Upper lobe of left lung (tissue), 4 donors: ENCODE data around the gene HP.

Experiments used
- CTCF ChIP-seq, 6 experiments: fragments of 450-650 bp in 4 of 6; fragments of 200-600 bp in 2 of 6; sonication (generic) in 2 of 6; IDR thresholded peaks; one replicate each; pipeline ENCODE4 v1.5.1; 2016 to 2019; ENCODE audit warnings: antibody characterized with exemption in 6 of 6
- POLR2A ChIP-seq, 4 donors: fragments of 450-650 bp; IDR thresholded peaks; one replicate each; pipeline ENCODE4 v1.5.1; 2016 to 2017; ENCODE audit warnings: antibody characterized with exemption in 4 of 4, mild to moderate bottlenecking in 2 of 4

GRCh38 chr16:72043539-72043938 is 10.8 kb upstream of the HP start:
- TF ChIP-seq CTCF (IDR thresholded peaks at IDR 0.05) (no peak), POLR2A (IDR thresholded peaks at IDR 0.05) (no peak)
